ENCODE data around the gene LSM7.

The LSM7 gene

GRCh38 chr19:2274931-2275535 is 53.4 kb downstream of the LSM7 start:
- FAIRE-seq, result no peak

- no peak for FAIRE-seq
Observed at GRCh38 chr19:2274185-2274711, 54.1 kb downstream of the LSM7 start.

- no peak for FAIRE-seq
Observed at GRCh38 chr19:2273356-2274184, 54.8 kb downstream of the LSM7 start.
